ENCODE measurements around the gene RFT1. TPM values are rescaled to one million over a fixed set of nuclear protein-coding genes. Genes with fewer than 3 reads are reported as not detected.

Gene RFT1
- total RNA-seq, 1 donor from 2014 or later, result 15.5 TPM

GRCh38 chr3:53091011-53091410 is 39.2 kb downstream of the RFT1 start:
- Histone ChIP-seq H3K4me3 (ENCODE audit: low read depth, low read length) (no peak overlapping the region), H3K27me3 (ENCODE audit: control insufficient read depth, insufficient read depth, low read length) (no peaks in the 10 kb centered on the region), H3K36me3 (ENCODE audit: control insufficient read depth, insufficient read depth, low read length) (peaks cover 10% of the 10 kb centered on the region)
- no peak for FAIRE-seq
- TF ChIP-seq CTCF (IDR thresholded peaks at IDR 0.05; ENCODE audit: insufficient read depth, low read length, severe bottlenecking), result no peak
- no peak for DNase-seq (ENCODE audit: low read depth)

DNA sequence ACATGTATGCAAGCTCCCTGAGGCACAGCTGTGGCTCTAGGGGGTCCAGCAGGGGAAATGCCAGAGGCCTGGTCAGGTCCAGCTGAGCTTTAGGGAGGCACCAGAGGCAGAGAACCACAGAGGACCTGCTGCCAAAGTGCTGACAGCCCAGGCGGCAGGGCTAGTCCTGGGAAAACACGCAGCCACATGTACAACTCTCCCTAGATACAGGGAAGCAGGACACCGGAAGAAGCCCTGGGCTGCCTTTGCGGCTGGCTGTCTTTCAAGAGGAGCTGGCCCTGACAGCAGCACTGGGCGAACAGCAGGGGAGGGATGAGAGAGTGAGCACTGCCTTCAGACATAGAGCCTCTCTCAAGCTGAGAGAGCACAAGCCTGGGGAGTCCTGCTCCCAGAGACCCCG is 40.7 kb downstream of the RFT1 start:
- Histone ChIP-seq H3K4me3 (ENCODE audit: low read depth, low read length) (no peak overlapping the region), H3K36me3 (ENCODE audit: control insufficient read depth, insufficient read depth, low read length) (peaks cover 7% of the 10 kb centered on the region), H3K27me3 (ENCODE audit: control insufficient read depth, insufficient read depth, low read length) (no peaks in the 10 kb centered on the region)
- no peak for TF ChIP-seq CTCF (IDR thresholded peaks at IDR 0.05; ENCODE audit: insufficient read depth, low read length, severe bottlenecking)
- DNase-seq (ENCODE audit: low read depth), result peak; percentile 62
- peak; percentile 88 for FAIRE-seq

GRCh38 chr3:53085476-53085875 is 44.8 kb downstream of the RFT1 start:
- TF ChIP-seq CTCF (IDR thresholded peaks at IDR 0.05; ENCODE audit: insufficient read depth, low read length, severe bottlenecking), result no peak
- FAIRE-seq, result no peak
- Histone ChIP-seq H3K36me3 (ENCODE audit: control insufficient read depth, insufficient read depth, low read length) (peaks cover 1% of the 10 kb centered on the region), H3K27me3 (ENCODE audit: control insufficient read depth, insufficient read depth, low read length) (no peaks in the 10 kb centered on the region), H3K4me3 (ENCODE audit: low read depth, low read length) (no peak overlapping the region)
- no peak for DNase-seq (ENCODE audit: low read depth)

DNA sequence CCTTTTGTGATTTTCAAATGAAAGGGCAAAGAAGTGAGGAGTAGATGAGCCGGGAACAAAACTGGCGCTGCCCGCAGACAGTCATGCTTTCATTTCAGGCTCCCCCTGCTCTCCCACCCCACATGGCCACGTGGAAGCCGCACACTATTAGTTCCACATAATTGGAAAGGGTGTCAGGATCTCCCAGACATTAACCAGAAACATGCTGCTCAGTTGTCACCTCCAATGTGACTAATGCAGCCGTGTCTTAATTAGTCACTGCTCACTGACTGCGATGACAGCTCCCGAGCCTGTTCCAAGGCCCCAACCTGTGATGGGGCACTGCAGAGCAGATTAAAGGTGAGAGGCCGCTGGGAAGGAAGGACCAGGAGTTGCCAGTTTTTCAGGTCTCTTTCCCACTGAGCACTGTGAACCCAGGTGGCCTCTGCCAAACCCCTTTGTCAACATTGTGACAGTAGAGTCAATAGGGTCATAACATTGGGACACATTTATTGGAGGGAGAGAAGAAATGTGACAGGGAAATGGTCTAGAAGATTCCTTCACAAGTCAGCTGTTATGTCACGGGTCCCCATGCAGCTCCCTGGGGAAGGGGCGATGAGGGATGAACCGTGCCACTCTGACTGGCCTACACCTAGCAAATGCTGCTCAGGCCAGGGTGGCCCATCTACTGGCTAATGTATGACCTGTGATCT is 45.8 kb downstream of the RFT1 start:
- DNase-seq (ENCODE audit: low read depth) (peak; percentile 67), FAIRE-seq (peak; percentile 95)
- Histone ChIP-seq H3K27me3 (ENCODE audit: control insufficient read depth, insufficient read depth, low read length) (no peaks in the 10 kb centered on the region), H3K4me3 (ENCODE audit: low read depth, low read length) (no peak overlapping the region), H3K36me3 (ENCODE audit: control insufficient read depth, insufficient read depth, low read length) (peaks cover 1% of the 10 kb centered on the region)
- TF ChIP-seq CTCF (IDR thresholded peaks at IDR 0.05; ENCODE audit: insufficient read depth, low read length, severe bottlenecking), result no peak

GRCh38 chr3:53083949-53084309 is 46.3 kb downstream of the RFT1 start:
- DNase-seq (ENCODE audit: low read depth) (no peak), FAIRE-seq (no peak)
- H3K27me3 ChIP-seq (ENCODE audit: control insufficient read depth, insufficient read depth, low read length), result no peaks in the 10 kb centered on the region
- no peak overlapping the region for H3K4me3 ChIP-seq (ENCODE audit: low read depth, low read length)
- H3K36me3 ChIP-seq (ENCODE audit: control insufficient read depth, insufficient read depth, low read length), result peaks cover 1% of the 10 kb centered on the region
- TF ChIP-seq CTCF (IDR thresholded peaks at IDR 0.05; ENCODE audit: insufficient read depth, low read length, severe bottlenecking), result no peak

GRCh38 chr3:53083521-53083920 is 46.7 kb downstream of the RFT1 start:
- FAIRE-seq (no peak), DNase-seq (ENCODE audit: low read depth) (peak; percentile 7)
- Histone ChIP-seq H3K27me3 (ENCODE audit: control insufficient read depth, insufficient read depth, low read length) (no peaks in the 10 kb centered on the region), H3K36me3 (ENCODE audit: control insufficient read depth, insufficient read depth, low read length) (peaks cover 1% of the 10 kb centered on the region), H3K4me3 (ENCODE audit: low read depth, low read length) (no peak overlapping the region)
- no peak for TF ChIP-seq CTCF (IDR thresholded peaks at IDR 0.05; ENCODE audit: insufficient read depth, low read length, severe bottlenecking)
